SK-N-MC (cell line): ENCODE data around the gene TRIM49C.
"Not testable (repeated sequence)": the region's sequence is repeated elsewhere in the genome, so short reads cannot be mapped to it uniquely, and the experiment has no call there.

Experiments used
- EZH2 ChIP-seq: fragments of 200-600 bp; sonication (generic); IDR thresholded peaks from one replicate; pipeline ENCODE4 v1.6.1; 2017; ENCODE audit warnings: antibody characterized with exemption
- FOXP2 ChIP-seq: optimal IDR thresholded peaks from 2 replicates; pipeline ENCODE3; 2011; ENCODE audit warnings: mild to moderate bottlenecking, moderate library complexity; ENCODE audit not compliant: insufficient read depth; ENCODE audit errors: extremely low read length, control extremely low read depth
- POLR2AphosphoS5 ChIP-seq: IDR thresholded peaks from 2 replicates; pipeline ENCODE4 v1.6.1; 2012; ENCODE audit warnings: mild to moderate bottlenecking, low read depth, low read length, borderline replicate concordance

GRCh38 chr11:90053545-90053944, 22.6 kb downstream of the TRIM49C start:
- TF ChIP-seq POLR2AphosphoS5, EZH2, FOXP2: not testable (repeated sequence)
